COLO829 (cell line): ENCODE results near the gene RAB39A.
A peak's percentile ranks its signal among the peaks of the same experiment; 100 is the strongest.

Source experiments
- DNase-seq: peaks from one replicate; pipeline ENCODE4 v3.0.0; 2012; ENCODE audit warnings: low spot score

The RAB39A gene

GRCh38 chr11:107962181-107962580 is 33.9 kb downstream of the RAB39A start:
- no peak for DNase-seq

DNA sequence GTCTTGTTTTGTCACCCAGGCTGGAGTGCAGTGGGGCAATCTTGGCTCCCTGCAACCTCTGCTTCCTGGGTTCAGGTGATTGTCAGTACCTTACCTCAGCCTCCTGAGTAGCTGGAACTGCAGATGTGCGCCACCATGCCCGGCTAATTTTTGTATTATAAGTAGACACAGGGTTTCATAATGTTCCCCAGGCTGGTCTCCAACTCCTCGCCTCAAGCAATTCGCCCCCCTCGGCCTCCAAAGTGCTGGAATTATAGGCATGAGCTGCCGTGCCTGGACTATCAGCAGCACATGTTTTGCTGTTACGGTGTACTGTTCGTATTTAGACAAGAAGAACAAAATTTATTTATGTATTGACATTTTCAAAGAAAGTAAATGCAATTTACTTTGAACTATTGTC is 34.8 kb downstream of the RAB39A start:
- no peak for DNase-seq

DNA sequence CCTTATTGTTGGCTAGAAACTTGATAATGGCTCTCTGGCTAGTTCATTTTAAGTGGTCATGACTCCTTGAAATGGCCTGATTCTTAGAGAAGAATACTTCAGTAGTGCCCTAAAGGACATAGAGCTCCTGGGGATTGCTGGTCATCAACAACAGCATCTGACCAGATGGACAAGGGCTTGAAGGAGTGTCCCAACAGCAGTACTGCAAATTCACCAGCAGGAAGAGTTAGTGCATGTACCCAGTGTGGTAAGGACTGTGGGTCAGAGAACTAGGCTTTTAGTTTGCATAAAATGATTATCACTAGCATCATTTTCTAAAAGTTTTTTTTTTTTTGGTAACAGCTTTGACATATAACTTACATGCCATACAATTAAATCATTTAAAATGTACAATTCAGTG is 41.0 kb downstream of the RAB39A start:
- DNase-seq: no peak

DNA sequence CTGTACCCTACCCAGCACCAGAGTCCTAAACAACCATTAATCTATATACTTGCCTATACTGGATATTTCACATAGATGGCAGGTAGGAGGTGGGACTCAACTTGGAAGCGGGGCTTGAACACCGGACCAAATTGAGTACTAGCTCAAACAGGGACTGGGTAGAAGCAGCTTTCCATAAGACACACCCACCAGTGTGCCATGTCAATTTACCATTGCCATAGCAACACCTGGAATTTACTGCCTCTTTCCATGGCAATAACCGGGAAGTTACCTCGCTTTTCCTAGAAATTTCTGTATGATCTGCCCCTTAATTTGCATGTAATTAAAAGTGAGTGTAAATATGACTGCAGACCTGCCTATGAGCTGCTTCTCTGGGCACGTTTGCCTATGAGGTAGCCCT is 41.8 kb downstream of the RAB39A start:
- no peak for DNase-seq

DNA sequence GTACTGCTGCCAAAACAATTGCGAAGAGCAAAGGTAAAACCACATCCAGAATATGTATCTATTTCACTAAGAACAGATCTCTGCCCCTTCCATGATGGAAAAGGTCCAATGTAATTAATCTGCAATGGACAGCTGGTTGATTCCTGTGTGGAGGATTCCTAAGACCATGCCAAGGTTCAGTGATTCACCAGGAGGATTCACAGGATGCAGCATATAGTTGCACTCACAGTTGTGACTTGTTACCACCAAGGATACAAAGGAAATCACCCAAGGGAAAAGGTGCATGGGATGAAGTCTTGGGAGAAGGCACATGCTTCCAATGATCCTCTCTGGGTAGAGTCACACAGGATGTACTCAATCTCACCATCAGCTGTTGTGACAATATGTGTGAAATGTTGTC is 45.4 kb downstream of the RAB39A start:
- no peak for DNase-seq

GRCh38 chr11:107988397-107989158 is 60.3 kb downstream of the RAB39A start:
- DNase-seq: no peak

- no peak for DNase-seq
Observed at GRCh38 chr11:107991868-107992414, 63.7 kb downstream of the RAB39A start.

GRCh38 chr11:107996006-107996776 is 67.9 kb downstream of the RAB39A start:
- DNase-seq: no peak

- DNase-seq: no peak
Observed at GRCh38 chr11:107998761-107999160, 70.5 kb downstream of the RAB39A start.

DNA sequence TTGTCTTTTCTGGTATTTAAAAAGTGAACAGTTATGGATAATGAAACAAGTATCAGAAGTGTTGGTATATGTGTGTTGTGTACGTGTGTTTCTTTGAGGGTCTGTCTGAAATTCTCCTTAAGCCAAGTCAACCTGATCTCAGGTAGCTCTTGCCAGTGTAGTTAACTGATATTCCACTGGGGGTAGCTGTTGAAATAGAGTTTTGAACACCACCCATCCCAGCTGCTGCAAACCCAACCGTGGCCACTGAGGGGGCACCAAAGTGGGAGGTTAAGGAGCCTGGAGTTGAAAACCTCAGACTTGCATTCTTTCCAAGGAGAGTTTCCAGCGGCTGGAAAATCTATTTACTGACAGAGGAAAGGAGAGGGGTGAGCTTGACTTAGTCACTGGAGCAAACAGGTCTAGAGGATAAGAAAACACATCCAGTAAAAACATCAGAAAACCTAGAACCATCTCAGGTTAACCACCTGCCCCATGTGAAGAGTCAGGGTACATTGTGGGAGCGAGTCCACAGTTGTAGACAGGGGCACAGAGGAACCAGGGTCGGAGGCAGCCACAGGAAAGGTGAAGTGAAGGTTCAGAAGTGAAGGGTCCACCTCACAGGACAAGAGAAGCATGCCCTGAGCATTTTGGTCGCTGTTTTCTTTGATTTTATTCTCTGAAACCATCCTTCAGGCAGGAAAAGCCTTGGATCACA is 71.7 kb downstream of the RAB39A start:
- DNase-seq: peak; percentile 21

DNA sequence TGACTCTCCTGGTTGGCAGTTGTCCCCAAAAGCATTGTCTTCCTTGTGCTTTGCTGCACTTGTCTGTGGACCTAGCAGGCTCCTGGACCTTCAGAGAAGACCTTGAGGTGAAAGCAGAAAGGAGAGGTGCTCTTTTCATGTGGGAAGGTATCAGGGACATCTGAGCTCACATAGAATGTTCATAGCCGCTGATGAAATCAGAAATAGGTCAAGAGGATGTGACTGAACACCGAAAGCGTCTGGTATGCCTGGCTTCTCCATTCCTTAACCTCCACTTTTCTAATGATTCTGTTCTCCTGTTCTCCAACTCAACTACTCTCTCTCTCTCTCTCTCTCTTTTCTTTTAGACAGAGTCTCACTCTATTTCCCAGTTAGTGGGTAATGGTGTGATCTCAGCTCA is 74.2 kb downstream of the RAB39A start:
- no peak for DNase-seq

GRCh38 chr11:108003623-108004022 is 75.4 kb downstream of the RAB39A start:
- DNase-seq: no peak

DNA sequence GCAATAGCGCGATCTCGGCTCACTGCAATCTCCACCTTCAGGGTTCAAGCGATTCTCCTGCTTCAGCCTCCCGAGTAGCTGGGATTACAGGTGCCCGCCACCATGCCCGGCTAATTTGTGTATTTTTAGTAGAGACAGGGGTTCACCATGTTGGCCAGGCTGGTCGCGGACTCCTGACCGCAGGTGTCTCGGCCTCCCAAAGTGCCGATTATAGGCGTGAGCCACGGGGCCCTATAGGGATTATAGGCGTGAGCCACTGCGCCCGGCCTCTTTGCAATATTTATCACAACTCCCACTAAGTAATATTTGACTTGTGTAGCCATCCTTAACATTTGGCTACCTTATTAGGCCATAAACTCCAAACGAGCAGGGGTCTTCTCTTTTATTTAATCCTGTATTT is 79.6 kb downstream of the RAB39A start:
- DNase-seq: no peak

DNA sequence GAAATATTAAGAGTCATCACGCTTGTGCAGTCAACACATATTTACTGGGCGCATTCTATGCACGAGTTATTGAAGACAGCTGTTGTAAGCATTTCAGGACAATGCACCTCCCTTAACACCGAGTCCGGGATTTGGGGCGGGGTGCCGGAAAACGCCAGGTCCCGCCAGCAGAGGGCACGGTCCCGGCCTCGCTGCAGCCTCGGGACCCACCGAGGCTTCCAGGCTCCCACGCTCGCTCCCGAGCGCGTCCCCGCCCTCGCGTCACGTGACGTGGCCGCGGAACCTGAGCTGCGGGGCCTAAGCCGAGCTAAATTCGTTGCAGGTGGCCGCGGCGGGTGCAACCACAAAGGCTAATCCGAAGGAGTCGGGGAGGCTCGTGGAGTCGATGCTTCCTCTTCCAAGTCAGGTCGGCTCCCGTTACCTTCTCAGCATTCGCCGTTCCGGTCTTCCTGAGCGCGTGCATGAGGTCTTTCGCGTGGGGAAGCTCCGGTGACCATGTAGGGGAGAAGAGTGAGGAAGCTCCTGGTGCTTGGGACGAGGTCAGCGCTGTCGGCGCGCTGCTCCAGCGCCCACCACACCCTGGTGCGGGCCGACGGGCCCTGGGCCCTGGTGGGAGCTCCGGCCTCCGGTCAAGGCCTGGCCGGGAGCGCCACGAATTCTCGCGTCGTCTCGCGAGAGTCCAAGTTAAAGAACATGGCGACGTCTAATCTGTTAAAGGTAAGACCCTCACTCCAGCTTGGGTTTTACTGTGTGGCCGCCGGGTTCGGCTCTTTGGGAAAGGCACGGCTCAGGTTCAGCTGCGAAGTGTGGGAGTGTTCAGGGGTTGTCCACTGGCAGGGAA is 80.6 kb downstream of the RAB39A start, which contains the start of gene CUL5:
Gene CUL5, plus strand, starts transcription at position 243 of the 841 bp plus-strand sequence. Its CDS starts 451 bp downstream, at position 694.
- peak; percentile 67 for DNase-seq

DNA sequence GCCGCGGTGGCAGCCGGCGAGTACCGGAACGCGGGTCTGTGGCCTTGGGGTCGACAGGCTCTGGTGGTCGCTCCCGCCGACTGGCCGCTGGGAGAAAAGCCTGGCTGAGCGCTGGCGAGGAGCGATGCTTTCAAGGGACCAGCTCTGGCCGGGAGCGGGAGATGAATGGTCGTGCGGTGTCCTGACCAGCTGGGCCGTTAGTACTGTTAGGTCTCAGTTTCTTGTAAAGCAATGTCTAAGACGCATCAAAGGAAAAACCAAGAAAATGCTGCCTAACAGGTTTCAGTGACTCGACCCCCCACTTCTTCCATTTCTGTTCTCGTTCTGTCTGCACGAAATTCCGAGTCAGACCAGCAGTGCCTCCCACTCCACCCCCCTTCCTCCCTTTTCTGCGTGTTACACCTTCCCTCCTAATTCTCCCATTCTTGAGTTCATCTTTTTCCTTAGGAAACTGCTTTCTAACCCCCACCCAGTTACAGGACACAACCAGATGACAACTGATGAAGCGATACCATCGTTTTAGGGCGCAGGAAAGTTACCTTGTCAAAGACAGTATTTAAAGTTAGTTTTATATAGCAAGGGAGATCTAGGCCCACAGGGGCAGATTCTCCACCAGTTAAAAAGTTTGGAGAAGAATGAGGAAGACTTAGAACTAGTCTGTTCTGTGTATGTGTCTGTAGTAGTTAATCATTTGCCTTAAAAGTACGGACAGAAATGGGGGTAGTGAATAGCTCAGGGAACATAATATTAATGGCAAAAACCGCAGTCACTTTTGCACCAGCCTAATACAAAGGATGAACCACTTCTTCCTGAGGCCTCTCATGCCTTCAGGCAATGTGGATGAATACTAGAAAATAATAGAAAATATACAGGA is 81.5 kb downstream of the RAB39A start:
- DNase-seq: no peak

- DNase-seq: no peak
Observed at GRCh38 chr11:108012139-108012725, 84.0 kb downstream of the RAB39A start.
